ENCODE data around the gene CMTM6. TPM values are rescaled to one million over a fixed set of nuclear protein-coding genes. Genes with fewer than 3 reads are reported as not detected.

CMTM6 gene
- total RNA-seq, 1 donor: 102 TPM

GRCh38 chr3:32454731-32455608, 47.7 kb downstream of the CMTM6 start:
- Histone ChIP-seq H2AFZ (ENCODE audit: low read length) (no peak overlapping the region), H3K4me2 (ENCODE audit: insufficient read depth, low read length) (no peak overlapping the region), H3K79me2 (ENCODE audit: insufficient read depth, low read length) (no peaks in the 10 kb centered on the region), H3K9me3 (ENCODE audit: low read depth, low read length) (no peaks in the 10 kb centered on the region), H4K20me1 (ENCODE audit: insufficient read depth, low read length) (no peaks in the 10 kb centered on the region), H3K4me3 (ENCODE audit: insufficient read depth, low read length) (no peak overlapping the region), H3K27ac (ENCODE audit: low read depth, low read length) (no peak overlapping the region), H3K4me1 (ENCODE audit: insufficient read depth, low read length) (peaks cover 14% of the 10 kb centered on the region), H3K36me3 (ENCODE audit: insufficient read depth, low read length) (no peaks in the 10 kb centered on the region), H3K27me3 (ENCODE audit: insufficient read depth, low read length) (no peaks in the 10 kb centered on the region)
- TF ChIP-seq CTCF (IDR thresholded peaks at IDR 0.05; ENCODE audit: extremely low read depth, low read depth, low read length): no peak
- DNase-seq (ENCODE audit: insufficient read length, low spot score, missing footprints): no peak

GRCh38 chr3:32454111-32454510, 48.5 kb downstream of the CMTM6 start:
- peak overlapping the region; percentile 73 for H3K27ac ChIP-seq (ENCODE audit: low read depth, low read length)
- H2AFZ ChIP-seq (ENCODE audit: low read length): no peak overlapping the region
- no peaks in the 10 kb centered on the region for H3K9me3 ChIP-seq (ENCODE audit: low read depth, low read length)
- H3K79me2 ChIP-seq (ENCODE audit: insufficient read depth, low read length): no peaks in the 10 kb centered on the region
- H3K27me3 ChIP-seq (ENCODE audit: insufficient read depth, low read length): no peaks in the 10 kb centered on the region
- no peaks in the 10 kb centered on the region for H4K20me1 ChIP-seq (ENCODE audit: insufficient read depth, low read length)
- H3K4me2 ChIP-seq (ENCODE audit: insufficient read depth, low read length): no peak overlapping the region
- DNase-seq (ENCODE audit: insufficient read length, low spot score, missing footprints): no peak
- no peak overlapping the region for H3K4me3 ChIP-seq (ENCODE audit: insufficient read depth, low read length)
- no peaks in the 10 kb centered on the region for H3K36me3 ChIP-seq (ENCODE audit: insufficient read depth, low read length)
- H3K4me1 ChIP-seq (ENCODE audit: insufficient read depth, low read length): peaks cover 14% of the 10 kb centered on the region
- TF ChIP-seq CTCF (IDR thresholded peaks at IDR 0.05; ENCODE audit: extremely low read depth, low read depth, low read length): no peak

- Histone ChIP-seq H3K36me3 (ENCODE audit: insufficient read depth, low read length) (no peaks in the 10 kb centered on the region), H3K9me3 (ENCODE audit: low read depth, low read length) (no peaks in the 10 kb centered on the region), H4K20me1 (ENCODE audit: insufficient read depth, low read length) (no peaks in the 10 kb centered on the region), H3K4me2 (ENCODE audit: insufficient read depth, low read length) (peak overlapping the region; percentile 37), H3K4me1 (ENCODE audit: insufficient read depth, low read length) (peaks cover 14% of the 10 kb centered on the region), H3K27ac (ENCODE audit: low read depth, low read length) (peak overlapping the region; percentile 73), H2AFZ (ENCODE audit: low read length) (no peak overlapping the region), H3K27me3 (ENCODE audit: insufficient read depth, low read length) (no peaks in the 10 kb centered on the region), H3K4me3 (ENCODE audit: insufficient read depth, low read length) (no peak overlapping the region), H3K79me2 (ENCODE audit: insufficient read depth, low read length) (no peaks in the 10 kb centered on the region)
- TF ChIP-seq CTCF (IDR thresholded peaks at IDR 0.05; ENCODE audit: extremely low read depth, low read depth, low read length): no peak
- DNase-seq (ENCODE audit: insufficient read length, low spot score, missing footprints): peak; percentile 88
Measured at GRCh38 chr3:32453346-32453745, 49.3 kb downstream of the CMTM6 start.

- Histone ChIP-seq H3K27me3 (ENCODE audit: insufficient read depth, low read length) (no peaks in the 10 kb centered on the region), H3K9me3 (ENCODE audit: low read depth, low read length) (no peaks in the 10 kb centered on the region), H3K36me3 (ENCODE audit: insufficient read depth, low read length) (no peaks in the 10 kb centered on the region), H3K79me2 (ENCODE audit: insufficient read depth, low read length) (no peaks in the 10 kb centered on the region), H3K4me3 (ENCODE audit: insufficient read depth, low read length) (no peak overlapping the region), H3K4me2 (ENCODE audit: insufficient read depth, low read length) (no peak overlapping the region), H2AFZ (ENCODE audit: low read length) (peak overlapping the region; percentile 7), H4K20me1 (ENCODE audit: insufficient read depth, low read length) (no peaks in the 10 kb centered on the region), H3K27ac (ENCODE audit: low read depth, low read length) (no peak overlapping the region), H3K4me1 (ENCODE audit: insufficient read depth, low read length) (peaks cover 14% of the 10 kb centered on the region)
- no peak for DNase-seq (ENCODE audit: insufficient read length, low spot score, missing footprints)
- TF ChIP-seq CTCF (IDR thresholded peaks at IDR 0.05; ENCODE audit: extremely low read depth, low read depth, low read length): no peak
Measured at GRCh38 chr3:32452009-32452408, 50.6 kb downstream of the CMTM6 start.
